ENCODE data around the gene OR10R2. TPM values are rescaled to one million over a fixed set of nuclear protein-coding genes. Genes with fewer than 3 reads are reported as not detected.

OR10R2 gene
- total RNA-seq, 1 donor from 2014 or later, result not detected

- Mint-ChIP-seq H3K4me3 (ENCODE audit: low read depth) (no peak overlapping the region), H3K36me3 (ENCODE audit: insufficient read depth) (no peaks in the 10 kb centered on the region), H3K4me1 (ENCODE audit: low read depth) (no peaks in the 10 kb centered on the region), H3K27ac (no peak overlapping the region), H3K27me3 (no peaks in the 10 kb centered on the region), H3K9me3 (ENCODE audit: low read depth) (no peaks in the 10 kb centered on the region)
- no peak for TF ChIP-seq CTCF (IDR thresholded peaks at IDR 0.05; ENCODE audit: unreplicated experiment)
- no peak for DNase-seq (ENCODE audit: low spot score, unreplicated experiment)
Observed at GRCh38 chr1:158491316-158491715, 19.3 kb downstream of the OR10R2 start.

- no peaks in the 10 kb centered on the region for H3K27me3 Mint-ChIP-seq
Observed at GRCh38 chr1:158493054-158493453, 21.0 kb downstream of the OR10R2 start.

GRCh38 chr1:158494796-158495195, 22.8 kb downstream of the OR10R2 start:
- H3K36me3 Mint-ChIP-seq (ENCODE audit: insufficient read depth), result no peaks in the 10 kb centered on the region

More at GRCh38 chr1:158493054-158493453, 21.0 kb downstream of the OR10R2 start:
- no peak for DNase-seq (ENCODE audit: low spot score, unreplicated experiment)
- Mint-ChIP-seq H3K4me3 (ENCODE audit: low read depth) (no peak overlapping the region), H3K9me3 (ENCODE audit: low read depth) (no peaks in the 10 kb centered on the region), H3K36me3 (ENCODE audit: insufficient read depth) (no peaks in the 10 kb centered on the region), H3K27ac (no peak overlapping the region), H3K4me1 (ENCODE audit: low read depth) (no peaks in the 10 kb centered on the region)
- TF ChIP-seq CTCF (IDR thresholded peaks at IDR 0.05; ENCODE audit: unreplicated experiment), result no peak

GRCh38 chr1:158496374-158496773, 24.4 kb downstream of the OR10R2 start:
- no peaks in the 10 kb centered on the region for H3K36me3 Mint-ChIP-seq (ENCODE audit: insufficient read depth)
- peak; percentile 34 for TF ChIP-seq CTCF (IDR thresholded peaks at IDR 0.05; ENCODE audit: unreplicated experiment)
- no peaks in the 10 kb centered on the region for H3K4me1 Mint-ChIP-seq (ENCODE audit: low read depth)
- H3K4me3 Mint-ChIP-seq (ENCODE audit: low read depth), result no peak overlapping the region
- no peaks in the 10 kb centered on the region for H3K9me3 Mint-ChIP-seq (ENCODE audit: low read depth)
- no peak for DNase-seq (ENCODE audit: low spot score, unreplicated experiment)
- H3K27me3 Mint-ChIP-seq, result no peaks in the 10 kb centered on the region
- H3K27ac Mint-ChIP-seq, result no peak overlapping the region

More at GRCh38 chr1:158494796-158495195, 22.8 kb downstream of the OR10R2 start:
- Mint-ChIP-seq H3K27me3 (no peaks in the 10 kb centered on the region), H3K4me1 (ENCODE audit: low read depth) (no peaks in the 10 kb centered on the region), H3K27ac (no peak overlapping the region), H3K4me3 (ENCODE audit: low read depth) (no peak overlapping the region), H3K9me3 (ENCODE audit: low read depth) (no peaks in the 10 kb centered on the region)
- TF ChIP-seq CTCF (IDR thresholded peaks at IDR 0.05; ENCODE audit: unreplicated experiment), result no peak
- DNase-seq (ENCODE audit: low spot score, unreplicated experiment), result no peak

- no peaks in the 10 kb centered on the region for H3K36me3 Mint-ChIP-seq (ENCODE audit: insufficient read depth)
- H3K4me1 Mint-ChIP-seq (ENCODE audit: low read depth), result no peaks in the 10 kb centered on the region
- H3K27me3 Mint-ChIP-seq, result no peaks in the 10 kb centered on the region
- no peak overlapping the region for H3K27ac Mint-ChIP-seq
- peak; percentile 64 for TF ChIP-seq CTCF (IDR thresholded peaks at IDR 0.05; ENCODE audit: unreplicated experiment)
- H3K4me3 Mint-ChIP-seq (ENCODE audit: low read depth), result no peak overlapping the region
- H3K9me3 Mint-ChIP-seq (ENCODE audit: low read depth), result peaks cover 6% of the 10 kb centered on the region
- DNase-seq (ENCODE audit: low spot score, unreplicated experiment), result peak; percentile 17
Observed at GRCh38 chr1:158506369-158506987, 34.5 kb downstream of the OR10R2 start.
